Lung (tissue), 12 donors: ENCODE measurements around the gene CRACR2B. TPM values are rescaled to one million over a fixed set of nuclear protein-coding genes. Genes with fewer than 3 reads are reported as not detected.

ENCODE experiments used
- ATAC-seq: fragments of 200-7000 bp; cut with Tn5 transposase; one replicate; pipeline ENCODE4 v1.9.1; 2020; ENCODE audit warnings: moderate number of reproducible peaks; ENCODE audit not compliant: insufficient read depth, low FRiP score
- DNase-seq, 3 donors: peaks; one replicate each; pipeline ENCODE4 v3.0.0-alpha.2; 2013 to 2017
- H3K27ac ChIP-seq, 2 donors: one replicate each; pipeline ENCODE4 v1.5.1; 2013; ENCODE audit warnings: mild to moderate bottlenecking in 2 of 2, moderate library complexity in 2 of 2, control low read depth in 1 of 2, inconsistent platforms in 1 of 2, low read depth in 1 of 2, low read length in 1 of 2
- H3K27me3 ChIP-seq, 3 donors: one replicate each; pipeline ENCODE4 v1.5.1; 2013; ENCODE audit warnings: low read length in 2 of 3; ENCODE audit not compliant: control insufficient read depth in 3 of 3, insufficient read depth in 3 of 3
- H3K36me3 ChIP-seq, 4 donors: one replicate each; pipeline ENCODE4 v1.5.1; 2013; ENCODE audit warnings: low read length in 4 of 4, mild to moderate bottlenecking in 1 of 4, moderate library complexity in 1 of 4; ENCODE audit not compliant: control insufficient read depth in 4 of 4, insufficient read depth in 4 of 4
- H3K4me1 ChIP-seq, 5 donors: one replicate each; pipeline ENCODE4 v1.5.1; 2013; ENCODE audit warnings: low read length in 5 of 5, mild to moderate bottlenecking in 2 of 5, moderate library complexity in 1 of 5; ENCODE audit not compliant: control insufficient read depth in 5 of 5, insufficient read depth in 5 of 5
- H3K4me3 ChIP-seq: one replicate; pipeline ENCODE4 v1.5.1; 2013; ENCODE audit warnings: mild to moderate bottlenecking, control low read depth, moderate library complexity
- H3K9ac ChIP-seq, 2 donors: one replicate each; pipeline ENCODE4 v1.5.1; 2013; ENCODE audit warnings: low read length in 2 of 2, control low read depth in 1 of 2; ENCODE audit not compliant: insufficient read depth in 1 of 2
- H3K9me3 ChIP-seq, 4 donors: one replicate each; pipeline ENCODE4 v1.5.1; 2013; ENCODE audit warnings: low read length in 3 of 4, mild to moderate bottlenecking in 1 of 4, moderate library complexity in 1 of 4; ENCODE audit not compliant: control insufficient read depth in 4 of 4, insufficient read depth in 3 of 4
- CTCF ChIP-seq: IDR thresholded peaks from 2 replicates; pipeline ENCODE4 v1.5.1; 2012; ENCODE audit warnings: mild to moderate bottlenecking; ENCODE audit errors: control extremely low read depth, extremely low read depth
- WGBS, 2 donors: extraction: QIAGEN DNeasy Blood & Tissue Kit; methylation state at CpG; one replicate each; pipeline ENCODE4 v1.1.7; 2013; 5-methylcytosine and 5-hydroxymethylcytosine counted together
- polyA plus RNA-seq, 2 donors: library from polyadenylated mRNA; stranded (reverse); fragments of 200-250 nt; gene quantifications; one replicate each; pipeline ENCODE4 v1.2.1, GENCODE V29; 2013
- total RNA-seq, 2 donors: library from RNA; depleted of rRNA in 1 of 2; stranded (reverse); fragments of >200 nt in 1 of 2; gene quantifications; one replicate each; pipeline ENCODE4 v1.2.1, GENCODE V29; 2014 to 2021
- donor health status: control.
- donor health status: control.
- donor health status: Bipolar disorder and iron deficiency.
- donor health status: healthy.
- donor health status: DM: yes; HTN: yes; CAD: no.

Gene CRACR2B
- total and polyA plus RNA-seq, 4 donors: 17.9 to 45.1 (median 31.7) TPM

- H3K4me3 ChIP-seq: no peak overlapping the region
- peaks cover 0 to 36% (median 12%) of the 10 kb centered on the region in 5 donors for H3K4me1 ChIP-seq
- H3K27ac ChIP-seq: no peak overlapping the region
- H3K9ac ChIP-seq: no peak overlapping the region
- ATAC-seq (no peak), DNase-seq (no peak)
- peaks cover 0 to 33% (median 0%) of the 10 kb centered on the region in 4 donors for H3K36me3 ChIP-seq
- WGBS, 2 donors: 86 to 88% methylated on average over 26 to 27 of the region's 27 CpGs
- H3K9me3 ChIP-seq: no peaks in the 10 kb centered on the region
- TF ChIP-seq CTCF: no peak
- no peaks in the 10 kb centered on the region for H3K27me3 ChIP-seq
Measured at GRCh38 chr11:858053-858761, 30.5 kb downstream of the CRACR2B start.

- no peak overlapping the region for H3K9ac ChIP-seq
- no peak for TF ChIP-seq CTCF
- H3K4me1 ChIP-seq: peaks cover 0 to 41% (median 12%) of the 10 kb centered on the region in 5 donors
- DNase-seq (no peak), ATAC-seq (no peak)
- H3K27me3 ChIP-seq: no peaks in the 10 kb centered on the region
- H3K9me3 ChIP-seq: no peaks in the 10 kb centered on the region
- no peak overlapping the region for H3K4me3 ChIP-seq
- WGBS, 2 donors: 90 to 95% methylated on average over 37 of the region's 37 CpGs
- H3K27ac ChIP-seq: no peak overlapping the region
- peaks cover 0 to 38% (median 0%) of the 10 kb centered on the region in 4 donors for H3K36me3 ChIP-seq
Measured at GRCh38 chr11:858762-859339, 31.1 kb downstream of the CRACR2B start.

- H3K9ac ChIP-seq: no peak overlapping the region
- H3K36me3 ChIP-seq: peaks cover 0 to 40% (median 0%) of the 10 kb centered on the region in 4 donors
- peak overlapping the region in 1 of 2 donors; percentile 29 for H3K27ac ChIP-seq
- H3K9me3 ChIP-seq: no peaks in the 10 kb centered on the region
- peak; percentile 94 to 98 (median 94) for DNase-seq
- 67 to 75% methylated on average over 22 to 31 of the region's 31 CpGs for WGBS, 2 donors
- H3K27me3 ChIP-seq: no peaks in the 10 kb centered on the region
- H3K4me1 ChIP-seq: peaks cover 0 to 40% (median 12%) of the 10 kb centered on the region in 5 donors
- ATAC-seq: peak; percentile 13
- TF ChIP-seq CTCF: no peak
- no peak overlapping the region for H3K4me3 ChIP-seq
Measured at GRCh38 chr11:859394-860131, 31.8 kb downstream of the CRACR2B start.
